IMR-90 (cell line): ENCODE data around the gene NUDT9. TPM values are rescaled to one million over a fixed set of nuclear protein-coding genes. Genes with fewer than 3 reads are reported as not detected.

Experiments
- ATAC-seq: fragments of 200-7000 bp; cut with Tn5 transposase; 2 replicates; pipeline ENCODE4 v1.9.1; 2020; ENCODE audit warnings: low read depth, mild to moderate bottlenecking, moderate library complexity
- BruUV-seq: library from RNA; stranded (reverse); fragments of 400-500 nt; replicated peaks from 2 replicates; lab custom pipeline; 2021; lab: Mats Ljungman, UMichigan
- CTCF ChIA-PET: fragments of 300-600 bp; formaldehyde crosslinking; extraction: SDS; loops from one replicate; lab custom pipeline; 2021; ENCODE audit warnings: antibody characterized with exemption; lab: Yijun Ruan, JAX
- POLR2A ChIA-PET: fragments of 300-600 bp; sonication (Branson Sonifier 250); formaldehyde crosslinking; loops from one replicate; lab custom pipeline; 2022; ENCODE audit warnings: antibody characterized with exemption; ENCODE audit not compliant: unreplicated experiment; lab: Charles Lee
- DNase-seq: peaks from one replicate; pipeline ENCODE4 v3.0.0; 2013
- H2AFZ ChIP-seq: replicated peaks from 2 replicates; pipeline ENCODE3; 2013; ENCODE audit warnings: low read length, mild to moderate bottlenecking; ENCODE audit not compliant: poor library complexity
- H2AK5ac ChIP-seq: 2 replicates; pipeline ENCODE4 v1.6.1; 2013; ENCODE audit warnings: low read depth, low read length, inconsistent platforms
- H2AK9ac ChIP-seq: replicated peaks from 2 replicates; pipeline ENCODE3; 2013; ENCODE audit warnings: mild to moderate bottlenecking, low read depth, low read length, moderate library complexity; ENCODE audit not compliant: poor library complexity
- H2BK120ac ChIP-seq: 2 replicates; pipeline ENCODE4 v1.6.1; 2013; ENCODE audit warnings: low read depth, low read length, inconsistent platforms
- H2BK15ac ChIP-seq: 3 replicates; pipeline ENCODE4 v1.6.1; 2013; ENCODE audit warnings: low read depth, low read length, inconsistent platforms
- H2BK20ac ChIP-seq: 2 replicates; pipeline ENCODE4 v1.6.1; 2013; ENCODE audit warnings: low read depth, mild to moderate bottlenecking, inconsistent platforms, low read length, moderate library complexity
- H2BK5ac ChIP-seq: 2 replicates; pipeline ENCODE4 v1.6.1; 2013; ENCODE audit warnings: mild to moderate bottlenecking, low read depth, low read length, inconsistent platforms; ENCODE audit not compliant: poor library complexity, severe bottlenecking
- H3K14ac ChIP-seq: replicated peaks from 2 replicates; pipeline ENCODE4 v1.6.1; 2013; ENCODE audit warnings: low read depth, low read length, inconsistent platforms
- H3K18ac ChIP-seq: 2 replicates; pipeline ENCODE4 v1.6.1; 2013; ENCODE audit warnings: low read depth, low read length, control low read depth
- H3K23ac ChIP-seq: 2 replicates; pipeline ENCODE4 v1.6.1; 2013; ENCODE audit warnings: low read depth, low read length, inconsistent platforms
- H3K27ac ChIP-seq: 2 replicates; pipeline ENCODE4 v1.5.1; 2013; ENCODE audit warnings: mild to moderate bottlenecking, control low read depth, low read length; ENCODE audit not compliant: insufficient read depth
- H3K27me3 ChIP-seq: 2 replicates; pipeline ENCODE4 v1.6.1; 2013; ENCODE audit warnings: low read length; ENCODE audit not compliant: control insufficient read depth, insufficient read depth
- H3K36me3 ChIP-seq: 2 replicates; pipeline ENCODE4 v1.6.1; 2013; ENCODE audit warnings: low read length, mixed read lengths; ENCODE audit not compliant: control insufficient read depth, insufficient read depth
- H3K4ac ChIP-seq: 2 replicates; pipeline ENCODE4 v1.6.1; 2013; ENCODE audit warnings: low read depth, low read length, inconsistent platforms
- H3K4me1 ChIP-seq: 2 replicates; pipeline ENCODE4 v1.6.1; 2013; ENCODE audit warnings: low read length, mixed read lengths; ENCODE audit not compliant: control insufficient read depth, insufficient read depth
- H3K4me2 ChIP-seq: 2 replicates; pipeline ENCODE4 v1.6.1; 2013; ENCODE audit warnings: low read depth, mild to moderate bottlenecking, control low read depth, low read length, moderate library complexity
- H3K4me3 ChIP-seq: 2 replicates; pipeline ENCODE4 v1.5.1; 2013; ENCODE audit warnings: low read depth, mild to moderate bottlenecking, control low read depth, low read length, moderate library complexity; ENCODE audit not compliant: insufficient read depth
- H3K56ac ChIP-seq: 2 replicates; pipeline ENCODE4 v1.6.1; 2013; ENCODE audit warnings: low read length, inconsistent platforms; ENCODE audit not compliant: insufficient read depth; ENCODE audit errors: extremely low read depth
- H3K79me1 ChIP-seq, 2 experiments: 2 replicates each; pipeline ENCODE4 v1.6.1; 2013; ENCODE audit warnings: low read length in 2 of 2, inconsistent platforms in 1 of 2, low read depth in 1 of 2
- H3K9ac ChIP-seq: 2 replicates; pipeline ENCODE4 v1.6.1; 2013; ENCODE audit warnings: low read depth, low read length, control low read depth
- H3K9me1 ChIP-seq: 2 replicates; pipeline ENCODE4 v1.6.1; 2013; ENCODE audit warnings: low read length, inconsistent platforms; ENCODE audit not compliant: insufficient read depth
- H3K9me3 ChIP-seq: 2 replicates; pipeline ENCODE4 v1.6.1; 2013; ENCODE audit warnings: low read length; ENCODE audit not compliant: control insufficient read depth, insufficient read depth
- H4K20me1 ChIP-seq: 2 replicates; pipeline ENCODE4 v1.6.1; 2013; ENCODE audit warnings: low read length, inconsistent platforms; ENCODE audit not compliant: insufficient read depth
- H4K5ac ChIP-seq: 2 replicates; pipeline ENCODE4 v1.6.1; 2013; ENCODE audit warnings: mild to moderate bottlenecking, low read depth, low read length, control low read depth
- H4K8ac ChIP-seq, 2 experiments: 2 replicates each; pipeline ENCODE4 v1.6.1; 2013; ENCODE audit warnings: low read depth in 2 of 2, low read length in 2 of 2, control low read depth in 1 of 2, inconsistent platforms in 1 of 2
- H4K91ac ChIP-seq: 2 replicates; pipeline ENCODE4 v1.6.1; 2013; ENCODE audit warnings: low read depth, low read length, inconsistent platforms; ENCODE audit not compliant: insufficient read depth
- NFE2L2 ChIP-seq: fragments of 150-350 bp; IDR thresholded peaks from 2 replicates; pipeline ENCODE4 v1.6.1; 2016; ENCODE audit warnings: low read depth, mild to moderate bottlenecking, low read length
- POLR2A ChIP-seq: IDR thresholded peaks from 2 replicates; pipeline ENCODE4 v1.6.1; 2012; ENCODE audit warnings: mild to moderate bottlenecking, low read depth, low read length
- RAD21 ChIP-seq: IDR thresholded peaks from 2 replicates; pipeline ENCODE4 v1.6.1; 2012; ENCODE audit warnings: low read length, improper control_type of control experiment
- RCOR1 ChIP-seq: IDR thresholded peaks from 2 replicates; pipeline ENCODE4 v1.6.1; 2012; ENCODE audit warnings: mild to moderate bottlenecking, low read length, improper control_type of control experiment; ENCODE audit not compliant: insufficient replicate concordance
- WGBS, 2 experiments: methylation state at CpG; one replicate each; pipeline versions ENCODE4 v1.1.5 to v1.1.7; 2013; ENCODE audit warnings: missing lambda C conversion rate in 2 of 2; ENCODE audit not compliant: insufficient read length in 1 of 2; ENCODE audit errors: extremely low coverage in 2 of 2; 5-methylcytosine and 5-hydroxymethylcytosine counted together
- dilution Hi-C: fragments of 300-500 bp; cut with HindIII; formaldehyde crosslinking; loops from one replicate; pipeline ENCODE4 v1.14.3; 2018; ENCODE audit warnings: low sequenced_read_pairs; ENCODE audit not compliant: unreplicated experiment
- in situ Hi-C: fragments of 300-500 bp; cut with MboI; formaldehyde crosslinking; loops from 3 replicates; pipeline ENCODE4 v1.14.3; 2019; ENCODE audit warnings: low sequenced_read_pairs, inconsistent platforms, mixed read lengths
- intact Hi-C: fragments of 100-400 bp; cut with micrococcal nuclease; formaldehyde crosslinking; loops from 2 replicates; pipeline ENCODE4 v1.10.0; 2022
- polyA plus RNA-seq, 3 experiments: library from polyadenylated mRNA; depleted of rRNA; stranded (reverse); fragments of >200 nt; gene quantifications; 2 replicates each; pipeline ENCODE4 v1.2.3, GENCODE V29; 2012; ENCODE audit warnings: low replicate concordance in 1 of 3
- total RNA-seq: library from RNA; depleted of rRNA; stranded (reverse); fragments of >200 nt; gene quantifications from 2 replicates; pipeline ENCODE4 v1.2.3, GENCODE V29; 2012
- TF ChIP-seq, protein P1 (sequence below): fragments of 150-350 bp; IDR thresholded peaks from 2 replicates; pipeline ENCODE4 v1.6.1; 2017; ENCODE audit warnings: mild to moderate bottlenecking, antibody characterized with exemption, low read length, low read depth
- TF ChIP-seq, protein P2 (sequence below): fragments of 150-350 bp; IDR thresholded peaks from 2 replicates; pipeline ENCODE4 v1.6.1; 2016; ENCODE audit warnings: low read depth, mild to moderate bottlenecking, low read length, moderate library complexity, borderline replicate concordance

Gene NUDT9
- total and polyA plus RNA-seq, 2 of the 4 experiments (the other 2 are of a cell fraction) = 10.0 to 23.5 TPM

DNA sequence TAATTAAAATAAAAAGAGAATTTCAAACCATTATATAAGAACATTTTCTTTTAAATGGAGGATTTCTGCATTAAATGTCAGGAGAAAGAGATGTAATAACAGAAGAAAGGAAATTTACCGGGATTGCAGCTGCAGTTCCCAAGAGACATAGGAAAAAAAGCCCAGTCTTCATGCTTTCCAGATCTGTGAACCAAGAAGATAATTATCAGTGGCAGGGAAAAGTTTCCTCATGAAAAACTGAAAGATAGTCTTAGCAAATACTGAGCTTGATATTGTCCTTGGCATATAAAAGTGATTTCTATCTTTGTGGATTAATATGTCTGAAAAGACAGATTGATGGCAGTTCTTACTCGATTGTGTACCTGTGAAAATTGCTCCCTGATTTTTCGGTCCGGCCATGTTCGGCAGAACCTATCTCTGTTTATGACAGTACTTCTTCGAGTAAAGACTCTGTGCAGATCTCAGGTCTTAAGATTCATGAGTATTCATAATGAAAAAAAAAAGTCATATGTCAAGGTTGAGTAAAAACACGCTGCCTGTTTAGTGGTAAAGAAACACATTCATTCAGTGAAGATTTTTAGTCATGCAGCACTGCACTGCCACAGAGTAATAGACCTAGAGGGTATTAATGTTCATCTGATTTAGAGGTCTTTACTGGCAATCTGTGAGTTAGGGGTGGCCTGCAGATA, 77.2 kb downstream of the NUDT9 start:
- no peak overlapping the region for H4K5ac ChIP-seq
- H4K8ac ChIP-seq = no peak overlapping the region
- no peaks in the 10 kb centered on the region for H3K9me3 ChIP-seq
- DNase-seq (no peak), ATAC-seq (no peak)
- in situ Hi-C loops (no loop called here), dilution Hi-C loops (no loop called here), intact Hi-C loops (no loop called here)
- no peak overlapping the region for H4K91ac ChIP-seq
- H2BK15ac ChIP-seq = no peak overlapping the region
- no peak overlapping the region for H2BK5ac ChIP-seq
- ChIA-PET CTCF (no interaction called here), POLR2A (no interaction called here)
- 97% methylated on average over 5 of the region's 7 CpGs; no CpG with 5 or more reads in 1 of the 2 experiments for whole genome bisulfite sequencing, 2 experiments
- H3K27me3 ChIP-seq = no peaks in the 10 kb centered on the region
- H3K36me3 ChIP-seq = no peaks in the 10 kb centered on the region
- no peak overlapping the region for H2AFZ ChIP-seq
- H3K4me2 ChIP-seq = no peak overlapping the region
- BruUV-seq = no TSS peak
- no peak overlapping the region for H2BK20ac ChIP-seq
- H2AK9ac ChIP-seq = no peak overlapping the region
- no peaks in the 10 kb centered on the region for H3K9me1 ChIP-seq
- no peak overlapping the region for H2AK5ac ChIP-seq
- H3K18ac ChIP-seq = no peak overlapping the region
- H3K4me3 ChIP-seq = no peak overlapping the region
- H4K20me1 ChIP-seq = no peaks in the 10 kb centered on the region
- no peak overlapping the region for H3K23ac ChIP-seq
- no peak overlapping the region for H3K14ac ChIP-seq
- H3K79me1 ChIP-seq = no peaks in the 10 kb centered on the region
- H3K4ac ChIP-seq = no peak overlapping the region
- H3K4me1 ChIP-seq = no peaks in the 10 kb centered on the region
- TF ChIP-seq NFE2L2 (no peak), RCOR1 (no peak), POLR2A (no peak), RAD21 (no peak)
- TF ChIP-seq, protein P1, sequence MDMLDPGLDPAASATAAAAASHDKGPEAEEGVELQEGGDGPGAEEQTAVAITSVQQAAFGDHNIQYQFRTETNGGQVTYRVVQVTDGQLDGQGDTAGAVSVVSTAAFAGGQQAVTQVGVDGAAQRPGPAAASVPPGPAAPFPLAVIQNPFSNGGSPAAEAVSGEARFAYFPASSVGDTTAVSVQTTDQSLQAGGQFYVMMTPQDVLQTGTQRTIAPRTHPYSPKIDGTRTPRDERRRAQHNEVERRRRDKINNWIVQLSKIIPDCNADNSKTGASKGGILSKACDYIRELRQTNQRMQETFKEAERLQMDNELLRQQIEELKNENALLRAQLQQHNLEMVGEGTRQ = no peak
- TF ChIP-seq, protein P2, sequence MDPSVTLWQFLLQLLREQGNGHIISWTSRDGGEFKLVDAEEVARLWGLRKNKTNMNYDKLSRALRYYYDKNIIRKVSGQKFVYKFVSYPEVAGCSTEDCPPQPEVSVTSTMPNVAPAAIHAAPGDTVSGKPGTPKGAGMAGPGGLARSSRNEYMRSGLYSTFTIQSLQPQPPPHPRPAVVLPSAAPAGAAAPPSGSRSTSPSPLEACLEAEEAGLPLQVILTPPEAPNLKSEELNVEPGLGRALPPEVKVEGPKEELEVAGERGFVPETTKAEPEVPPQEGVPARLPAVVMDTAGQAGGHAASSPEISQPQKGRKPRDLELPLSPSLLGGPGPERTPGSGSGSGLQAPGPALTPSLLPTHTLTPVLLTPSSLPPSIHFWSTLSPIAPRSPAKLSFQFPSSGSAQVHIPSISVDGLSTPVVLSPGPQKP = no peak
- no peak overlapping the region for H2BK120ac ChIP-seq
- H3K9ac ChIP-seq = no peak overlapping the region
- no peak overlapping the region for H3K56ac ChIP-seq
- no peak overlapping the region for H3K27ac ChIP-seq
